Adipocyte (in vitro differentiated cells): ENCODE results near the gene PCNX1.
"Not testable (repeated sequence)": the region's sequence is repeated elsewhere in the genome, so short reads cannot be mapped to it uniquely, and the experiment has no call there.

ENCODE experiments used
- DNase-seq: peaks from one replicate; pipeline ENCODE4 v3.0.0-alpha.2; 2015; ENCODE audit warnings: low read depth
- H3K27me3 ChIP-seq: replicated peaks from 2 replicates; pipeline ENCODE4 v1.7.0; 2013; ENCODE audit warnings: mild to moderate bottlenecking, low read length, moderate library complexity; ENCODE audit not compliant: control insufficient read depth, insufficient read depth
- H3K36me3 ChIP-seq: 2 replicates; pipeline ENCODE4 v1.7.0; 2013; ENCODE audit warnings: low read length, mild to moderate bottlenecking, moderate library complexity; ENCODE audit not compliant: control insufficient read depth, insufficient read depth, severe bottlenecking
- H3K4me1 ChIP-seq: 2 replicates; pipeline ENCODE4 v1.7.0; 2013; ENCODE audit warnings: mild to moderate bottlenecking, low read length, moderate library complexity; ENCODE audit not compliant: control insufficient read depth, insufficient read depth
- H3K4me3 ChIP-seq: 2 replicates; pipeline ENCODE4 v1.7.0; 2013; ENCODE audit warnings: mild to moderate bottlenecking, low read length, moderate library complexity
- H3K9ac ChIP-seq: 2 replicates; pipeline ENCODE4 v1.7.0; 2013; ENCODE audit warnings: mild to moderate bottlenecking, low read length, moderate library complexity
- H3K9me3 ChIP-seq: 2 replicates; pipeline ENCODE4 v1.7.0; 2013; ENCODE audit warnings: mild to moderate bottlenecking, low read length, moderate library complexity; ENCODE audit not compliant: control insufficient read depth

PCNX1 gene

DNA sequence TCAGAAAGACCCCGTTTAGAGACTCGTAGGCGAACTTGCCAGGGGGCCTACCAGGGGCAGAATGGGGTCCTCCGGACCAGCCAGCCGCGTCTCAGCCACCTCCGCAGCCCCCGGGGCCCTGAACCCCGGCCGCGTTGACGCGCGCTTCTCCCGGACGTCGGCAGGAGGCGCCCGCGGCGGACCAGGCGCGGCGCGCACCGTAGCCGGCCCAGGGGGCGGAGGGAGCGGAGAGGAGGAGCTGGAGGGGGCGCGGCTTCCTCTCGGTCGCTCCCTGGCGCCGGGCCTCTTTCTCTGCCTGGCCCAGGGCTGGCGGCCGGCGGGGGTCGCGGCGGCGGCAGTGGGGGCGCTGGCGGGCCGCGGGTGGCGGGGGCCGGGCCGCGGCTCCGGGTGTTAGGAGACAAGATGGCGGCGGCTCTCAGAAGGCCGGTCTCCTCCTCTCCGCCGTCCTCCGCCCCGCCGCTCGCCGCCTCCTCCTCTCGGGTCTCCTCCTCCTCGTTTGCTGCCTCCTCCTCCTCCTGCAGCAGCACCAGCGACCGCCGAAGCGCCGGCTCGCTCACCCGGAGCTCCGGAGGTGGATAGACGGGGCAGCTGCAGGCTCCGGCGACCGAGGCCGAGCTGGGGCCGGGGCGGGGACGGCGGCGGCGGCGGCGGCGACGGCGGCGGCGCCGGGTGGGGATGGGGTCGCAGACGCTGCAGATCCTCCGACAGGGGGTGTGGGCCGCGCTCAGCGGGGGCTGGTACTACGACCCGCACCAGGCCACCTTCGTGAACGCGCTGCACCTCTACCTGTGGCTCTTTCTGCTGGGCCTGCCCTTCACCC is at the start of gene PCNX1:
Gene PCNX1, plus strand, starts transcription at position 284 of the 820 bp plus-strand sequence. Its CDS starts 392 bp downstream, at position 676.
- Histone ChIP-seq H3K4me1 (peaks cover 58% of the 10 kb centered on the region), H3K36me3 (no peaks in the 10 kb centered on the region), H3K4me3 (peak within 1 kb of the TSS; percentile 90), H3K27me3 (no peaks in the 10 kb centered on the region), H3K9me3 (no peaks in the 10 kb centered on the region), H3K9ac (peak within 1 kb of the TSS; percentile 95)
- DNase-seq: peak; percentile 96

DNA sequence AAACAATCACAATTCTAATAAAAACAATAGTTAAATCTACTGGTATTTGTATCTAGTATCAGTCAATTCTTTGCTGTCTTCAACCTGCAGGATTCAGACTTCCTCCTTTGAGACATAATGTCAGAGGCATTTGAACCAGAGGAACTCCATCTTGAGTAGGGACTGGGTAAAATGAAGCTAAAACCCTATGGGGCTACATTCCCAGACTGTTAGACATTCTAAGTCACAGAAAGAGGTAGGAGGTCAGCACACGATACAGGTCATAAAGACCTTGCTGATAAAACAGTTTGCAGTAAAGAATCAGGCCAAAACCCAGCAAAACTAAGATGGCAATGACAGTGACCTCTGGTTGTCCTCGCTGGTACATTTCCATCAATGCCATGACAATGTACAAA is 49.8 kb upstream of the PCNX1 start:
- Histone ChIP-seq H3K9ac (no peak overlapping the region), H3K9me3 (no peaks in the 10 kb centered on the region), H3K27me3 (no peaks in the 10 kb centered on the region), H3K36me3 (no peaks in the 10 kb centered on the region), H3K4me1 (peaks cover 5% of the 10 kb centered on the region), H3K4me3 (no peak overlapping the region)
- DNase-seq: no peak

DNA sequence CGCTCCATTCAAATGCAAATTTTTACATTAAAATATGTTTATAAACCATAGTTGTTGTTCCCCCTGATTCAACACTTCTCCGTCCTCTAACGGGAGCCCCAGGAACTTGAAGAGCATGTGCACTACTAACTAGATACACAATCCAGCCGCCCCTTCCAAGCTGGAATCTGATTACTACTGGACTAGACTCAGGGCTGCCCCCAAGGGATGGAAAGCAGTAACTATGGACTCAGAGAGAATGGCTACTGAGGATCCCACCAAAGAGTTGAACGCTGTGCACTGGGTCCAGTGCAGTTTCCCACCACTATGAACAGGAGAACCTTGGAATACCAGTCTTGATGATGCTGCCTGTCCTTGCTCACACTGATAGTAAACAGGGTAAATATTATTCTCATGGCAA is 48.6 kb upstream of the PCNX1 start:
- peaks cover 5% of the 10 kb centered on the region for H3K4me1 ChIP-seq
- H3K4me3 ChIP-seq: no peak overlapping the region
- DNase-seq: no peak
- H3K9me3 ChIP-seq: no peaks in the 10 kb centered on the region
- no peaks in the 10 kb centered on the region for H3K36me3 ChIP-seq
- no peak overlapping the region for H3K9ac ChIP-seq
- no peaks in the 10 kb centered on the region for H3K27me3 ChIP-seq

- not testable (repeated sequence) for H3K4me1 ChIP-seq, H3K4me3 ChIP-seq, H3K9ac ChIP-seq, DNase-seq, H3K27me3 ChIP-seq, H3K36me3 ChIP-seq
- peaks cover 20% of the 10 kb centered on the region for H3K9me3 ChIP-seq
These were observed 40.3 kb upstream of the PCNX1 start for GRCh38 chr14:70866992-70867391.

GRCh38 chr14:70871001-70871400 is 36.3 kb upstream of the PCNX1 start:
- Histone ChIP-seq H3K9me3 (peaks cover 20% of the 10 kb centered on the region), H3K4me1 (no peaks in the 10 kb centered on the region), H3K9ac (no peak overlapping the region), H3K36me3 (no peaks in the 10 kb centered on the region), H3K4me3 (no peak overlapping the region), H3K27me3 (no peaks in the 10 kb centered on the region)
- DNase-seq: no peak

- Histone ChIP-seq H3K27me3 (no peaks in the 10 kb centered on the region), H3K36me3 (no peaks in the 10 kb centered on the region), H3K9me3 (peaks cover 14% of the 10 kb centered on the region), H3K4me1 (no peaks in the 10 kb centered on the region), H3K9ac (no peak overlapping the region), H3K4me3 (no peak overlapping the region)
- no peak for DNase-seq
These were observed 35.2 kb upstream of the PCNX1 start for GRCh38 chr14:70871863-70872677.

- Histone ChIP-seq H3K27me3 (no peaks in the 10 kb centered on the region), H3K4me3 (no peak overlapping the region), H3K36me3 (no peaks in the 10 kb centered on the region), H3K9me3 (peaks cover 13% of the 10 kb centered on the region), H3K4me1 (no peaks in the 10 kb centered on the region), H3K9ac (no peak overlapping the region)
- DNase-seq: no peak
These were observed 34.6 kb upstream of the PCNX1 start for GRCh38 chr14:70872678-70873020.

DNA sequence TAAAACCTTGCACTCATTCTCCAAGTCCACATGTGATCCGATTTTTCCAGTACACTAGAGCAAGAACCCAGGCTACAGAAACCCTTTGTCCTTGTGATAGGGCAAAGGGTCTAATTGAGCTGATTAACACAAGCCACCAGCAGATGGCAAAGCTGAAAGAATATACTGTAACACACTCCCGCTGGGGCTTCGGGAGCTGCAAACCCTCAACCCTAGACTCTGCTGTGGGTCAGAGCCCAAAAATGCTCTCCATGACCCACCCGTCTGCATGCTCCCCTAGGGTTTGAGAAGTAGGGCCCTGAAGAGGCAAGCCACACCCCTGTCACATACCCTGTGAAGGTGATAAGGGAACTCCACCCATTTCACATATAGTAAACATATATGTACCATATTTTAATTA is 33.6 kb upstream of the PCNX1 start:
- H3K36me3 ChIP-seq: no peaks in the 10 kb centered on the region
- H3K4me3 ChIP-seq: no peak overlapping the region
- H3K27me3 ChIP-seq: no peaks in the 10 kb centered on the region
- peaks cover 13% of the 10 kb centered on the region for H3K9me3 ChIP-seq
- DNase-seq: no peak
- peaks cover under 1% of the 10 kb centered on the region for H3K4me1 ChIP-seq
- H3K9ac ChIP-seq: no peak overlapping the region

DNA sequence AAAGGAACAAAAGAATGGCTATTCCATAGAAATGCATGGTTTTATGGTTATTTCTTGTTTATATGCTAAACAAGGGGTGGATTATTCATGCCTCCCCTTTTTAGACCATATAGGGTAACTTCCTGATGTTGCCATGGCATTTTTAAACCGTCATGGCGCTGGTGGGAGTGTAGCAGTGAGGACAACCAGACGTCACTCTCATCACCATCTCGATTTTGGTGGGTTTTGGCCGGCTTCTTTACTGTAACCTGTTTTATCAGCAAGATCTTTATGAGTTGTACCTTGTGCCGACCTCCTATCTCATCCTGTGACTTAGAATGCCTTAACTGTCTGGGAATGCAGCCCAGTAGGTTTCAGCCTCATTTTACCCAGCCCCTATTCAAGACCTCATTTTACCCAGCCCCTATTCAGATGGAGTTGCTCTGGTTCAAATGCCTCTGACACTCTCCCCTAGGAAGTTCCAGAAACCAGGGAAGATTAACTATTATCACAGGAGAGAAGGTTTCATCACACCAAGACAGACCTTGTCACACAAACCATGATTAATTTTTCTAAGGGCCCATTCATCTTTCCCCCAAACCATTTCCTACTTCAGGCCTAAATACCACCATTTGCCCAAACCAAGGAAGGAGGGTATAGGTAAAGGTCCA is 31.3 kb upstream of the PCNX1 start:
- not testable (repeated sequence) for DNase-seq, H3K36me3 ChIP-seq, H3K9ac ChIP-seq, H3K4me1 ChIP-seq, H3K4me3 ChIP-seq, H3K27me3 ChIP-seq, H3K9me3 ChIP-seq

- Histone ChIP-seq H3K9me3 (no peaks in the 10 kb centered on the region), H3K4me1 (peaks cover 20% of the 10 kb centered on the region), H3K9ac (no peak overlapping the region), H3K36me3 (no peaks in the 10 kb centered on the region), H3K27me3 (no peaks in the 10 kb centered on the region), H3K4me3 (no peak overlapping the region)
- DNase-seq: no peak
These were observed 27.8 kb upstream of the PCNX1 start for GRCh38 chr14:70879448-70879847.

DNA sequence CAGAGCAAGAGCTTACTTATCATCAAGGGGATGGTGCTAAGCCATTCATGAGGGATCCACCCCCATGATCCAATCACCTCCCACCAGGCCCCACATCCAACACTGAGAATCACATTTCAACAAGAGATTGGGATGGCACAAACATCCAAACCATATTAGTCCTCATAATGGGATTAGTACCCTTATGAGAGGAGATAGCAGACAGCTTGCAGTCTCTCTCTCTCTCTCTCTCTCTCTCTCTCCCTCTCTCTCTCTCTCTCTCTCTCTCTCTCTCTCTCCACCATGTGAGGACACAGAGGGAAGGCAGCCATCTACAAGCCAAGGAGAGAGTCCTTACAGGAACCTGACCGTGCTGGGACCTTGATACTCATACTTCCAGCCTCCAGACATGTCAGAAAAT is 26.4 kb upstream of the PCNX1 start:
- not testable (repeated sequence) for H3K4me3 ChIP-seq, H3K36me3 ChIP-seq, DNase-seq, H3K27me3 ChIP-seq, H3K9ac ChIP-seq, H3K9me3 ChIP-seq
- H3K4me1 ChIP-seq: peaks cover 20% of the 10 kb centered on the region
